Trophoblast cell (in vitro differentiated cells and primary cell): Measurements from ENCODE around the gene MCCC1.

ENCODE experiments used
- DNase-seq, 2 donors: peaks; one replicate each; pipeline ENCODE4 v3.0.0-alpha.2; 2016
- H2AFZ ChIP-seq: 2 replicates; pipeline ENCODE4 v1.6.1; 2013; ENCODE audit warnings: low read length, moderate library complexity, mild to moderate bottlenecking; ENCODE audit not compliant: insufficient read depth, poor library complexity
- H2AK5ac ChIP-seq: 2 replicates; pipeline ENCODE4 v1.6.1; 2013; ENCODE audit warnings: mild to moderate bottlenecking, low read length
- H2BK120ac ChIP-seq: 2 replicates; pipeline ENCODE4 v1.6.1; 2013; ENCODE audit warnings: low read length, mild to moderate bottlenecking, moderate library complexity; ENCODE audit not compliant: insufficient read depth, poor library complexity
- H2BK12ac ChIP-seq: 2 replicates; pipeline ENCODE4 v1.6.1; 2013; ENCODE audit warnings: mild to moderate bottlenecking, low read length, moderate library complexity
- H2BK5ac ChIP-seq: 2 replicates; pipeline ENCODE4 v1.6.1; 2013; ENCODE audit warnings: low read length, low read depth, moderate library complexity, mild to moderate bottlenecking; ENCODE audit not compliant: poor library complexity
- H3K14ac ChIP-seq: 2 replicates; pipeline ENCODE4 v1.6.1; 2013; ENCODE audit warnings: mild to moderate bottlenecking, low read length
- H3K18ac ChIP-seq: 2 replicates; pipeline ENCODE4 v1.6.1; 2013; ENCODE audit warnings: mild to moderate bottlenecking, low read length
- H3K23ac ChIP-seq: 2 replicates; pipeline ENCODE4 v1.6.1; 2013; ENCODE audit warnings: low read length
- H3K27ac ChIP-seq: 2 replicates; pipeline ENCODE4 v1.5.1; 2013; ENCODE audit warnings: low read depth, mild to moderate bottlenecking, inconsistent platforms, low read length, moderate library complexity
- H3K27me3 ChIP-seq: 2 replicates; pipeline ENCODE4 v1.6.1; 2013; ENCODE audit warnings: inconsistent platforms, mild to moderate bottlenecking, low read length, moderate library complexity; ENCODE audit not compliant: insufficient read depth
- H3K36me3 ChIP-seq, 2 experiments: 1 replicate in 1 of 2; 2 replicates in 1 of 2; pipeline ENCODE4 v1.6.1; 2013; ENCODE audit warnings: low read length in 2 of 2, mild to moderate bottlenecking in 2 of 2, moderate library complexity in 1 of 2; ENCODE audit not compliant: insufficient read depth in 2 of 2, control insufficient read depth in 1 of 2
- H3K4ac ChIP-seq: 2 replicates; pipeline ENCODE4 v1.6.1; 2013; ENCODE audit warnings: low read depth, mild to moderate bottlenecking, low read length, moderate library complexity
- H3K4me1 ChIP-seq, 2 experiments: 1 replicate in 1 of 2; 2 replicates in 1 of 2; pipeline ENCODE4 v1.6.1; 2013; ENCODE audit warnings: low read length in 2 of 2, mild to moderate bottlenecking in 2 of 2, moderate library complexity in 1 of 2; ENCODE audit not compliant: insufficient read depth in 2 of 2, control insufficient read depth in 1 of 2
- H3K4me2 ChIP-seq: 2 replicates; pipeline ENCODE4 v1.6.1; 2013; ENCODE audit warnings: inconsistent platforms, mild to moderate bottlenecking, low read length, moderate library complexity
- H3K4me3 ChIP-seq: 2 replicates; pipeline ENCODE4 v1.5.1; 2013; ENCODE audit warnings: mild to moderate bottlenecking, low read depth, low read length, inconsistent platforms
- H3K79me1 ChIP-seq: one replicate; pipeline ENCODE4 v1.6.1; 2013; ENCODE audit warnings: low read length
- H3K79me2 ChIP-seq: 2 replicates; pipeline ENCODE4 v1.6.1; 2013; ENCODE audit warnings: low read length, mild to moderate bottlenecking; ENCODE audit not compliant: control insufficient read depth, insufficient read depth, poor library complexity
- H3K9ac ChIP-seq: 2 replicates; pipeline ENCODE4 v1.6.1; 2013; ENCODE audit warnings: mild to moderate bottlenecking, low read length
- H3K9me3 ChIP-seq: 2 replicates; pipeline ENCODE4 v1.6.1; 2013; ENCODE audit warnings: low read depth, mild to moderate bottlenecking, control low read depth, inconsistent platforms, low read length; ENCODE audit not compliant: insufficient read depth
- H4K12ac ChIP-seq: 2 replicates; pipeline ENCODE4 v1.6.1; 2013; ENCODE audit warnings: low read depth, mild to moderate bottlenecking, low read length, moderate library complexity
- H4K8ac ChIP-seq: 2 replicates; pipeline ENCODE4 v1.6.1; 2013; ENCODE audit warnings: low read depth, mild to moderate bottlenecking, low read length, moderate library complexity
- H4K91ac ChIP-seq: one replicate; pipeline ENCODE4 v1.6.1; 2013; ENCODE audit warnings: low read depth, mild to moderate bottlenecking, low read length, moderate library complexity
- WGBS: extraction: QIAGEN DNeasy Blood & Tissue Kit; methylation state at CpG from one replicate; pipeline ENCODE4 v1.1.7; 2013; ENCODE audit warnings: missing lambda C conversion rate; ENCODE audit not compliant: insufficient read length, insufficient coverage; ENCODE audit errors: extremely low coverage; 5-methylcytosine and 5-hydroxymethylcytosine counted together

MCCC1 gene

GRCh38 chr3:183080628-183081027, 18.7 kb downstream of the MCCC1 start:
- Histone ChIP-seq H3K4me2 (no peak overlapping the region), H2AFZ (no peak overlapping the region), H3K18ac (no peak overlapping the region), H3K14ac (no peak overlapping the region), H4K91ac (no peak overlapping the region), H3K4me3 (no peak overlapping the region), H3K4me1 (peaks cover 0 to 2% of the 10 kb centered on the region in 2 experiments), H4K8ac (no peak overlapping the region), H3K23ac (no peak overlapping the region), H3K27me3 (no peaks in the 10 kb centered on the region), H3K4ac (no peak overlapping the region), H3K9ac (no peak overlapping the region), H3K79me1 (no peaks in the 10 kb centered on the region), H3K79me2 (no peaks in the 10 kb centered on the region), H3K9me3 (peaks cover 4% of the 10 kb centered on the region), H3K36me3 (peaks cover 10 to 20% of the 10 kb centered on the region in 2 experiments), H2AK5ac (no peak overlapping the region), H2BK12ac (no peak overlapping the region), H3K27ac (no peak overlapping the region), H2BK120ac (no peak overlapping the region), H4K12ac (no peak overlapping the region), H2BK5ac (no peak overlapping the region)
- no CpG with 5 or more reads among the region's 3 CpGs for WGBS
- no peak for DNase-seq

GRCh38 chr3:183074881-183075280, 24.4 kb downstream of the MCCC1 start:
- Histone ChIP-seq H2AK5ac (no peak overlapping the region), H4K91ac (no peak overlapping the region), H3K9me3 (peaks cover 2% of the 10 kb centered on the region), H3K4me2 (no peak overlapping the region), H2BK120ac (no peak overlapping the region), H3K18ac (no peak overlapping the region), H4K12ac (no peak overlapping the region), H3K14ac (no peak overlapping the region), H4K8ac (no peak overlapping the region), H3K79me2 (no peaks in the 10 kb centered on the region), H2BK12ac (no peak overlapping the region), H2AFZ (no peak overlapping the region), H3K27ac (no peak overlapping the region), H3K79me1 (no peaks in the 10 kb centered on the region), H3K4me1 (peaks cover 3 to 4% of the 10 kb centered on the region in 2 experiments), H3K27me3 (no peaks in the 10 kb centered on the region), H2BK5ac (no peak overlapping the region), H3K4ac (no peak overlapping the region), H3K4me3 (no peak overlapping the region), H3K36me3 (peaks cover 9 to 12% of the 10 kb centered on the region in 2 experiments), H3K23ac (no peak overlapping the region), H3K9ac (no peak overlapping the region)
- no CpG with 5 or more reads among the region's 2 CpGs for WGBS
- DNase-seq, result no peak

- Histone ChIP-seq H2BK12ac (no peak overlapping the region), H3K4me3 (no peak overlapping the region), H3K14ac (no peak overlapping the region), H2AK5ac (no peak overlapping the region), H3K36me3 (peaks cover 4 to 6% of the 10 kb centered on the region in 2 experiments), H3K4me2 (no peak overlapping the region), H3K9ac (no peak overlapping the region), H3K23ac (no peak overlapping the region), H3K27me3 (no peaks in the 10 kb centered on the region), H2BK5ac (no peak overlapping the region), H3K4ac (no peak overlapping the region), H4K91ac (no peak overlapping the region), H3K9me3 (no peaks in the 10 kb centered on the region), H2AFZ (no peak overlapping the region), H3K79me1 (no peaks in the 10 kb centered on the region), H3K27ac (no peak overlapping the region), H3K4me1 (peaks cover 3 to 4% of the 10 kb centered on the region in 2 experiments), H4K12ac (no peak overlapping the region), H3K18ac (no peak overlapping the region), H4K8ac (no peak overlapping the region), H3K79me2 (no peaks in the 10 kb centered on the region), H2BK120ac (no peak overlapping the region)
- DNase-seq, result no peak
- WGBS, result no CpG with 5 or more reads among the region's 3 CpGs
Measured at GRCh38 chr3:183074261-183074660, 25.0 kb downstream of the MCCC1 start.

GRCh38 chr3:183073839-183074238, 25.5 kb downstream of the MCCC1 start:
- H3K79me2 ChIP-seq, result no peaks in the 10 kb centered on the region
- H4K8ac ChIP-seq, result no peak overlapping the region
- no CpG with 5 or more reads among the region's 5 CpGs for WGBS
- no peak overlapping the region for H3K27ac ChIP-seq
- no peak overlapping the region for H3K18ac ChIP-seq
- H3K4me2 ChIP-seq, result no peak overlapping the region
- no peak overlapping the region for H2BK12ac ChIP-seq
- H2BK120ac ChIP-seq, result no peak overlapping the region
- H2AFZ ChIP-seq, result no peak overlapping the region
- no peaks in the 10 kb centered on the region for H3K27me3 ChIP-seq
- H3K23ac ChIP-seq, result no peak overlapping the region
- H4K12ac ChIP-seq, result no peak overlapping the region
- no peak overlapping the region for H3K14ac ChIP-seq
- peaks cover 3 to 6% of the 10 kb centered on the region in 2 experiments for H3K36me3 ChIP-seq
- no peak overlapping the region for H3K9ac ChIP-seq
- H2AK5ac ChIP-seq, result no peak overlapping the region
- no peaks in the 10 kb centered on the region for H3K9me3 ChIP-seq
- no peak overlapping the region for H2BK5ac ChIP-seq
- no peak overlapping the region for H3K4ac ChIP-seq
- H4K91ac ChIP-seq, result no peak overlapping the region
- no peaks in the 10 kb centered on the region for H3K79me1 ChIP-seq
- H3K4me1 ChIP-seq, result peaks cover 3 to 4% of the 10 kb centered on the region in 2 experiments
- H3K4me3 ChIP-seq, result no peak overlapping the region
- DNase-seq, result no peak
